CD4-positive, alpha-beta T cell treated with Interleukin-15 for 4 hours (primary cell): ENCODE results near the gene RRP1.

ENCODE experiments used
- DNase-seq: peaks from one replicate; pipeline ENCODE4 v3.0.0-alpha.2; 2020; ENCODE audit warnings: low spot score

The RRP1 gene

DNA sequence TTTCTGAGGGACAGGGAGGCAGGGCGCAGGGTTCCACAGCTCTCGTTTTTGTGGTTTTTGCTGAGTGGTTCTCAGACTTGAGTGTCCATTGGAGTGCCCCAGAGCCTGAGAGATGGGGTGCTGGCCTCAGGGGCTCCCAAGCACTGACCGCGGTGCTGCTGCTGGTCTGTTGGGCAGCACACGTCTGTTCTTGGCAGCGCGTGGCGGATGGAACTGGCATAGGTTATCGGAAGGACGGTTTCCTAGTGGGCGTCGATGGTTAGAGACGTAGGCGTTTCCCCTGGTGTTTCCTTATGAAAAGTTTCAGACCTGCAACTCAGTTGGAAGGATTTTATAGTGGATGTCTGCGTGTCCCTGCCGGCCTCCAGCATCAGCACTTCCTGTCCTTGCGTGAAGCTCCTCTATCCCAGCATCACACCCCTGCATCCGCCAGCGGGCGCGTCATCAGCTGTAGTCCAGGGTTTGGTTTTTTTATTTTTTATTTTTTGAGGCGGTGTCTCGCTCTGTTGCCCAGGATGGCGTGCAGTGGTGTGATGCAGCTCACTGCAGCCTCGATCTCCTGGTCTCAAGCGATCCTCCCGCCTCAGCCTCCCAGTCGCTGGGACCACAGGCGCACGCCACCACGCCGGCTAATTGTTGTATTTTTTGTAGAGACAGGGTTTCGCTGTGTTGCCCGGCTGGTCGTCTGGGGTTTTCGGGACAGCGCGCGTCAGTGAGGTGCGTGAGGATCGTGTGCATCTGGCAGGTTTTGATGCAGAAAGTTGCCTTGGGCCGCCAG lies 11.8 kb downstream of the RRP1 start:
- DNase-seq: no peak

DNA sequence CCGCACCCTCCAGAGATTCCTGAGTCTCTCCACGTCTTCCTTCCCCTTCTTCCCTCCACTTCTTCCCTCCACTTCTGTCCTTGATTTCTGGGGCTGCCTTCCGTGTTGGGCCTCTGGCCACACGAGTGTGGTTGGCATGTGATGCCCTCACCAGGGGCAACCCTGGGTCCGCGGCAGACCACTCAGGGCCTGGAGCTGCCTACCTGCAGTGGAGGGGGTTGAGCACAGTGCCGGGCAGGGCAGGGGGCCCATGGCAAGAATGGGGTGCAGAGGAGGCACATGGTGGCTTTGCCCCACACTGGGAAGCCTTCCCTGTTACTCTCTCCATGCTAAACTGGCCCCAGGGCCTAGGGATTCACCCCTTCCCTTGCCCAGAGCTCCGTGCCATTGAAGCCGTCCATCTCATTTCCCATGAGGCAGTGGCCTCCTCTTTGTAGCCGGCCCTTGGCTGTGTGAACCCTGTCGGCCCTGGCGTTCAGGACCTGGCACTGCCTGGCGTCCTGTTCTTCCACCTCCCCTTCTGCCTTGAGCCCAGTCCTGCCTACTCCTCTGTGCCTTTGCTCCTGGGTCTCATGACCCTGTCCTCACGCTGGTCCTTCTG lies 13.4 kb downstream of the RRP1 start:
- no peak for DNase-seq

DNA sequence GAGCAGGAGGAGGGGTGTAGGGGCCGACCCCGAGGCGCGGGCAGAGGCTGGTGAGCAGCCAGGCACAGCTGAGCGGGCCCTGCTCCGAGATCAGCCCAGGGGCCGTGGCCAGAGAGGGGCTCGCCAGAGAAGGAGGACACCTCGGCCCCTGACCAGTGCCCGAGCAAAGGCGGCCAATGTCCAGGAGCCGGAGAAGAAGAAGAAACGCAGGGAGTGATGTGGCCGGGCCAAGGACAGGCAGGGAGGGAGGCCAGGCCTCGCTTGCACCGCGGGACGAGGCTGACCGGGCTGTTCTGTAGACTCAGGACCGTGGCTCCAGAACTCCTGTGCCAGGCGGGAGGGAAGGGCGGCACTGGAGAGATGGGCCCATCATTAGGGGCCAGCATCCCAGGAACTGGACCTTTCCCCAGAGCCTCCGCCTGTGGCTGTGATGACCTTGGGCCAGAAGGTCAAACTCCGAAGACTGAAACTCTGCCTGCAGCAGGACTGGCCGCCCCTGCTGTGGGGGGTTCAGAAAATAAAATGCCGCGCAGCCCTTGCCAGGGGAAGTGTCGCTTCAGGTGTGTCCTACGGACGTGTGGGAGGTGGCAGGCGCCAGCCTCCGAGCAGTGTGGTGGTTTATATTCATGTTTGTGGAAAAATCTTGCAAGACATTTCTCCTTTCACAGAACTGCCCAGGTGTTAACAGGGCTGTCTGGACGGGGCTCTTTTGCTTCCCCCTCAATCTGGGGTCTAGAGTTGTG lies 14.4 kb downstream of the RRP1 start:
- no peak for DNase-seq

DNA sequence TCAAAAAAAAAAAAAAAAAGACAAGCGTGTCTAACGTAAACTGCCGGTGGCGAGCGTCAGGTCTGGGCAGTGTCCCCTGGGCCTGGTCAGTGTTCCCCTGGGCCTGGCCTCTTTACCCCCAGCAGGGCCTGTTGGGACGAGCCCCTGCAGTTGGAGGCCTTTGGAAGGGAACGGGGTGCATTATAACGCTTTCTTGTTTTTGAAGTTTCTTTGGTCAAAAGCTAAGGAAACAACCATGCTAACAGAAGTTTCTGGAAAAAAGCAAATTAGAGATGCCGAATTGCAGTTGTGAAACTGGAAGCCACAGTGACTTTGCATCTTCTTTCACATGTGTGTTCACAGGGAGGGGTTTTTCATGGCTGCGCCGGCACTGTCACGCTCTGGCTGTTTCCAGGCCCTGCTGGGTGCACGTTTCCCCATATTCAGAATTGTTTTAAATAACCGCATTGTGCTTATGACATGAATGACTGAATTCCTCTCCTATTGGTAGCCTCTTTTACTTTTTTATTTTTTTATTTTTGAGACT lies 16.0 kb downstream of the RRP1 start:
- no peak for DNase-seq

DNA sequence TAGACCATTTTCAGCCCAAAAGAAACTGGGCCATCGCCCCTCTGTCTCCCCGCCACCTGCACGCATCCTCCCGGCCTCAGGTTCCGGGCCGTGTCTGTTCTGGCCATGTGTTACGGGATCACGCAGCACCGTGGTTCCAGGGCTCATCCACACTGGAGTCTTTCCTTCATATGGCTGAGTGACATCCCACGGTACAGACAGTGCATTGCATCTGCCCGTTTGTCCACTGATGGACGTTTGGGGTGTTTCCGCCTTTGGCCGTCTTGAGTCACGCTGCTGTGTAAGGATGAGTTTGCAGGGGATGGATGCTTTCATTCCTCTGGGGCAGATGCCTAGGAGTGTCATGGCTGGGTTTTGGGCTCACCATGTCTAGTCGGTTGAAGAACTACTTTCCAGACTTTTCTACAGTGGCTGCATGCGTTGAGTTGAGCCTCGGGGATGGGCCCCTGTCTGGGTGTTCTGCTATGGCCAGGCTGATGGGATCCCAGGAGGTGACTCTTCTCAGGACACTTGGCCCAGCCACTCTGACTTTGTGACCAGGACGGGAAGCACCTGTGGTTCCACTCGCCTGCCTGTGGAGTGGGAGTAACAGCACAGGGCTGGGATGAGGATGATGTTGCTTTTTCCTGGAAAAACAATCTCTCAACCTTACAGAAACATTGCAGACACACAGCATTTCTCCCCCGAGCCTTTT lies 16.8 kb downstream of the RRP1 start:
- no peak for DNase-seq

DNA sequence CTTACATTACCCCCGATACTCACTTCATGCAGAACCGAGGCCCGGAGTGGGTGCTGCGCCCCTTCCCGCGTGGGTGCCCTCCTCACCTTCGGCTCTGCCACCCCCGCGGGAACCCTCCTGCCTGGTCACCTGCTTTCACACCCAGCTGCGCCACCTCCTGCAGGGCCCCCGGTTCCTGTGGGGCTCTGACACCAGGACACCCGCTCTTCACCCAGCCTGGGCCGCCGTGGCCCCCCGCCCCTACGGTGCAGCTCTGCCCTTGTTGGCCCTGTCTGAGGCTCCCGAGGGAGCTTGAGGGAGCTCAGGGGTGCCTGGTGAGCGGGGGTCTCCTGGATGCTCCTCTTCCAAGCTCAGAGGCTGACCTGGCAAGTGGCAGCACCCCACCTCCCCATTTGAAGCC lies 19.0 kb downstream of the RRP1 start:
- DNase-seq: no peak

DNA sequence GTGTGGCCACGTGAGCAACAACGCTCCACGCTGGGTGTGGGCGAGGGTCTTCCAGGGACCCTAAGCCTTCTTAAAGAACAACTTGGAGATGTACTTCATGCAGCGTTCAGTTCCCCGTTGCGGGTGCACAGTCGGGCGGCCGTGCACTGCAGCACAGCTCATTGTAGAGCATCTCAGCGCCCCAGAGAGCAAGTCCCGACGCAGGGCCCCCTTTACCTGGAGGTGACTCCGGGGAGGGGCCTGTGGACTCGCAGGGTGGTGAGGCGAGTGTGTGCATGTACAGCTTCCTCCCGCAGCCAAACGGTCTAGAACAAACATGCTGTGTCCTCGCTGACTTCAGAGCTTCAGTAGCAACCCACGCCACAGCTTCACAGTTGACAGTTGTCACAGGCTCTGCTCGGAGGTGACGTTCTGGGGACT lies 19.5 kb downstream of the RRP1 start:
- DNase-seq: no peak

DNA sequence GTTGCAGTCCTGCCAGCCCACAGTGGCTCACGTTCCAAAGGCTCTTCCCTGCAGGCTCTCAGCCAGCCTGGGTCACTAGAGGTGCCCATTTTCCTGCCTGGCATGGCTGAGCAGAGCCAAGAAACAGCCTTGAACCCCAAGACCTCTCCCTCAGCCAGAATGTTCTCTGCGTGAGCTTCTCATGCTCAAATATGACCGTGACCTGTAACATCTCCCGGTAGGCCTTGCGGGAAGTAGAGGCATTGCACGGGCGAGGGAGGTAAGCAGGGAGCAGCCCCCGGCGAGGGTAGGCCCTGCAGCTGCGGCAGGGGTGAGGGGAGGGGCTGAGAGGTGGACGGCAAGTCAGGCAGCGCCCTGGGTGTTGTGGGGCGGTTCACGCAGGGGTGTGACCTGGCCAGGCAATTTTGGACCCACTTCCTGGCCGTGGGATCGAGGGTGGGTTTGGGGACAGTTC lies 20.0 kb downstream of the RRP1 start:
- DNase-seq: no peak

DNA sequence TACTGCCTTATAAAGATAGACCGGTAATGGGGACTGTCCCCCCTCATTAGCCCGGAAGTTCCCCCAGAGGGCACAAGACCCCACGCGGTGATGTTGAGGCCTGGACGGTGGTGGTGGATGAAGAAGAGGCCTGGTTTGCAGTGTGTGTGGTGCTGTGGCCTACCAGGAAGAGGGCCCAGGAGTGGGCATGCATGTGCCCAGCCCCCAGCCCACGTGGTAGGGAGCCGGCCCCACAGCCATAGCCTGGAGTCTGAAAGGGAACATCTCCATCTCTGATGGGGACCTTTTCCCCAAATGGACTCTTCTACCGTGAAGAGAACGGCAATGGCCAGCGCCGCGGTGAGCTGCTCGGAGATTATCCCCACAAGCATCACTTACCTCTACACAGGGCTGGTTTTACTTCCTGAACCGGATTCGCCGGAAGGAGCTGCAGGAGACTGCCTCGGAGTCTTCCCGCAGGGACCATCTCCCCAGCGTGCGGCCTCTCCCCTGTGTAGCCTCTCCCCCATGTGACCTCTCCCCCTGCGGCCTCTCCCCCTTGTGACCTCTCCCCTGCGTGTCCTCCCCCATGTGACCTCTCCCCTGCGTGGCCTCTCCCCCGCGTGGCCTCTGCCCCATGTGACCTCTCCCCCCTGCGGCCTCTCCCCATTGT lies 20.6 kb downstream of the RRP1 start:
- no peak for DNase-seq

DNA sequence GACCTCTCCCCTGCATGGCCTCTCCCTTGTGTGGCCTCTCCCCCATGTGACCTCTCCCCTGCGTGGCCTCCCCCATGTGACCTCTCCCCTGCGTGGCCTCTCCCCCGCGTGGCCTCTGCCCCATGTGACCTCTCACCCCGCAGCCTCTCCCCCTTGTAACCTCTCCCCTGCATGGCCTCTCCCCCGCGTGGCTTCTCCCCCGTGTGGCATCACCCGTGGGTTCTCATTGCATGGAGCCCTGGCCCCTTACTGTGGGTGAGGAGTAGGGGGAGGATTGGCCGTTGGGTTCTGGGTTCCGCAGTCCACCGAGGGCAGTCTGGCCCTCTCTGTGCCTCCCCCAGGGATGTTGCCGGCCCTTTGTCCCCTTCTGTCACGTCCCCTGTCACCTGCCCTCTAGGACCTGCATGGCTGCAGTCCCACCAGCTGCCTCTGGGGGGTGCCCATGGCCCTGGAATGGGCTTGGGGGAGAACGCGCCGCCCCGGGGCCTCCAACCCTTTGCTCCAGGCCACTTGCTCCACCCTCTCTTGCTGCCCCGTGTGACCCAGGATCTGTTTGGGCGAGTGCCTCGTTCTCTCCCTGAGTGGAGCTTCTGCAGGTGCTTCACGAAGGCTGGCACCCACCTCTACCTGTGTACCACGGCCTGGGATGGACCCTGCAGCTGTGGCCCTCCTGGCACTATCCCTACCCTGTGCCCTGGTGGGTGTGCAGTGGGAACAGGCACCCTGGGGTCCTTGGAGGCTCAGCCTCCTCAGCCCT lies 21.3 kb downstream of the RRP1 start:
- DNase-seq: peak; percentile 88

DNA sequence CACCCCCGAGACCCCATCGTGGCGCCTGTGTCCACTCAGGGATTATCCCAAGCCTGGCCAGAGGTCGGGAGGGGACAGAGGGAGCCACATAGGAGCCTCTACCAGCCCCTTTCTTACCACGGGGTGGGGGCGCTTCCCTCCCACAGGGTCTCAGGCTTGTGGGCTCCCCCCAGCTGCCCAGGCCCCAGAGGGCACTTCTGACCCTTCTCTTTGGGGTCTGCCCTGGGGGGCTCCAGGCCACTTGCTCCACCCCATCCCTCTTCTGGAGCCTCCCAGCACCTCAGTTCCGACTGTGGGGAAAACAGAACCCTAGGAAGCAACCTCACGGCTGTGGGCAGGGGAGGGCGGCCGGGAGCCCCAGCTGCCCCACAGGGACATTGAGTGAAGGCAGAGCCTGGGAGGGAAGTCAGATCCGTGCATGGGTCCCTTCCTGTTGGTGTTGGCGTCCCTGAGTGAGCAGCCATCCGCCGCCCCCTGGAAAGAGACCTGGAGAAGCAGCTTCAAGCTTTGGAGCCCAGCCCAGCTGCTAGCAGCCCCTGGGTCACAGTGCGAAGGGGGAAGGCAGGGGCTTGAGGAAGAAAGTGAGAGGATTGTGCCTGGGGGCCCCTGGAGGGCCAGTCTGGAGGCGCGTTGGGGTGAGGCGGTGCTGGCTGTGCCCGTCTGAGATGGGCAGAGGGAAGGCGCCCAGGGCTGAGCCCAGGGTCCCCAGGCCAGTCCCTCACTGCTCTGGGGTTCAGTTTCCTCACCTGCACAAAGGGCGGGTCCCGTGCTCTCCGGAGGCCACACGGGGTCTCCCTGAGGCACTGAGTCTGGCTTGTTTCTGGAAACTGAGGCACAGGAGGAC lies 22.1 kb downstream of the RRP1 start:
- no peak for DNase-seq

DNA sequence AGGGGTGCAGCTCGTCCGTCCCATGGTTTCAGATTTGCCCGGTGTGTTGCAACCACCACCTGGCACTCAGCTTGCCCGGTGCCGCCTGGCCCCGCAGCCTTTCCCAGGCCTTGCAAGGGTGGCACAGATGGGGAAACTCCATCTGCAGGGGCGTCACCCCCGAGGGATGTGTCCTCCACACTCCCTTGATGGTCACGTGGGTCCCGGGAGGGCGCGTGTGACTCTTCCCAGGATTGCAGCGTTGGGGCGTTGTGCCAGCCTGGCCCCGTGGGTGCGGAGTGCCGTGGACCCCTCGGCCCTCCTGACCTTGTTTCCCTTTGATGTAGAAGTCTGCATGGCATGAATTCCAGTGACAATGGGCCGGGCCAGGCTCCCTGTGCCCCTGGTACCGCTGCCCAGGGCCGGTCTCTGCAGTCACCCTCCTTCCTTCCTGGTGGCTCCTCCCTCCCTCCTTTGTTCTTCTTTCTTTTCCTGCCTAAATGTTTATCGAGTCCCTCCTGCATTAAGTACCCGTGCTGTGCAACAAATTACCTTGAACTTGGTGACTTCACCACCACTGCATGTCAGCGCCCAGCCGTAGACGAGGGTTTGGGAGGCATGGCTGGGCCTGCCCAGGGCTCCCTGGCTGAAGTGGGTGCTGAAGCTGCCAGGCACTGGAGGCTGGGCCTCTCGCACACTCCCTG lies 22.9 kb downstream of the RRP1 start:
- DNase-seq: no peak

DNA sequence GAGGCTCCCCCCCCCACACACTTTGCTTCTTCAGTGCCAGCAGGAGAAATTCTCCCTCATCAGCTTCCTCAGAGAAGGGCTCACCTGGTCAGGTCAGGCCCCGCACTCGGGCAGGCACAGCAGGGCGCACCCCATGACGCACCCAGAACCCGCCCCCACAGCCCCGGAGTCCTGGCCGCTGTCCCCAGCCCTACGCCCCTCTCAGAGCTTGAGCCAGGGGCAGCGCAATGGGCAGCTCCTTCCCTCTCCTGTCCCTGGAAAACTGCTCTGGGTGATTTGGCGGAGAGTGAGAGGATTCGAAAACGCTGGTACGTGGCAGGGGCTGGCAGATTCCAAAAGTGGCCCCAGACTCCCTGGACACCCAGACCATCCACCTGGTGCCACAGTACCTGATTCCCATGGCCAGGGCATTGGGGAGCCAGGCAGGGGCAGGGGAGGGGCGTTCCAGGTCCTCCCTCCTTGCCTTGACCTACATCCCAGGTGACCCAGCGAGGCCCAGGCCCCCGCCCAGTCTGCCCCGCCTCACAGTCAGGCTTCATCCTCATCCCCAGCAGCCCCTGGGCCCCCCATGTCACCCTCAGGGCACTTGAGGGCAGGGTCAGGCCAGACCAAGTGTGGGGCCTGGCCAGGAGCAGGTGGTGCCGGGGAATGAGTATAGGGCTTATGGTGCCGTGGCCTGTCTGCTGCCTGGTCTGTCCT lies 23.7 kb downstream of the RRP1 start:
- no peak for DNase-seq

DNA sequence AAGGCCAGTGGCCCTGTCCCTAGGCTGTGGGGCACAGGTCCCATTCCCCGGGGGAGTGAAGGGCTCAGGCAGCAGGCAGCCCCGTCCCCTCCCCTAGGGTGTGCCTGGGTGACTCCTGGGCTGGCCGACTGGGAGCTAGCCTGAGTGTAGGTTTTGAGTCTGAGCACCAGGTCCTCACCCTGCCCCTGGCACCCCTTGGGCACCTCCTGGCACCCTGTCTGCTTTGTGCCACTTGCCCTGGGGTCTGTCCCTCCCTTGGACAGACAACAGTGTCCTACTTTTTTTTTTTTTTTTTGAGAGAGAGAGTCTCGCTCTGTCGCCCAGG lies 24.2 kb downstream of the RRP1 start:
- no peak for DNase-seq

DNA sequence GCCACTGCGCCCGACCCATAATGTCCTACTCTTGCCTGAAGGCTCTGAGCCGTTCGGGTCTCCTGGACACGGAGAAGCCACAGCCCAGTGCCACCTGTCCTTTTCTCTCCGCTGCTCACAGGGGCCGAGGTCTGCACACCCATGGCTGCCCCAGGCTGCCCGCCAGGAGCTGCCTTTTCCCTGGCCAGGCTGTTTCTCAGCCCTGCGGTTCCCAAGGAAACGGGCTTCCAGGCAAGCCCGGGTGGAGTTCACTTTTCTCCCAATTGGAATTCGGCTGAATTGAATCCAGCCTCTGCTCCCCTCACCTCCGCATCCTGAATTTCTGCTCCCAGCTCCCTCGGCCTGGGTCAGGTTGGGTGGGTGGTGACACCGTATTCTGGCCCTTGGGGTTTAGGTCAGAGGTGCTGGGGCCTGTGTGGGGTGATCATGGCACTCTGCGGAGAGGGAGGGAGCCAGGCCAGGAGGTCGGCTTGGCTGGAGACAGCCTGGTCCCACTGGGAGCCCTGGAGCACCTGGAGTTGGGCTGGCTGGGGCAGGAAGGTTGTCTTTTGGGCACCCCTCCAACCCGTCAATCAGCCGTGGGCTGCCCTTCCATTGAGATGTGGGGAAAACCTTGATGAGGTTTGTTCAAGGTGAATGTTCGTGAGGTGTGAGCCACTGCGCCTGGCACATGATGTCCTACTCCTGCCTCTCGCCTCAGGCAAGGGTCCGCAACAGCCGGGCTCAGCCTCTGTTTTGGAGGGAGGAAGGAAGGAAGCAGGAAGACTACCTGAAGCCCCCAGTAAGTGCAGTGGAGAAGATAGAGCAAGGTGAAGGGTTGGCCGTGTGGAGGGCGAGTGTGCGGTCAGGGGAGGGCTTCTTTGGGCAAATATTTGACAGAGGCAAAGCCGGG lies 25.1 kb downstream of the RRP1 start:
- DNase-seq: no peak

DNA sequence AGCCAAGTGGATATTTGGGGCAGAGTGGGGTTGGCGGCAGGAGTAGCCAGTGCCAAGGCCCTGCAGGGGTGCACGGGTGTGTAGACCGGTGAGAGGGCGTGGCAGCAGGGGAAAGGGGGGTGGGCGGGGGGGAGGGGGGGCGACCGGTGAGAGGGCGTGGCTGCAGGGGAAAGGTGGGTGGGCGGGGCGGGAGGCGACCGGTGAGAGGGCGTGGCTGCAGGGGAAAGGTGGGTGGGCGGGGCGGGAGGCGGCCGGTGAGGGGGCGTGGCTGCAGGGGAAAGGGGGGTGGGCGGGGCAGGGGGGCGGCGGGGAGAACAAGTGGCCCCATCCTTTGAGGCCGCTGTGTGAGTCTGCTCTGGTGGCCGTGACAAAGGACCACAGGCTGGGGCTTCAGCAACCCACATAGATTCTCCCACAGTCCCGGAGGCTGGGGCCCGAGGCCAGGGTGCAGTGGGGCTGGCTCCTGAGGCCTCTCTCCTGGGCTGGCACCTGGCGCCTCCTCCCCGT lies 25.8 kb downstream of the RRP1 start:
- no peak for DNase-seq

DNA sequence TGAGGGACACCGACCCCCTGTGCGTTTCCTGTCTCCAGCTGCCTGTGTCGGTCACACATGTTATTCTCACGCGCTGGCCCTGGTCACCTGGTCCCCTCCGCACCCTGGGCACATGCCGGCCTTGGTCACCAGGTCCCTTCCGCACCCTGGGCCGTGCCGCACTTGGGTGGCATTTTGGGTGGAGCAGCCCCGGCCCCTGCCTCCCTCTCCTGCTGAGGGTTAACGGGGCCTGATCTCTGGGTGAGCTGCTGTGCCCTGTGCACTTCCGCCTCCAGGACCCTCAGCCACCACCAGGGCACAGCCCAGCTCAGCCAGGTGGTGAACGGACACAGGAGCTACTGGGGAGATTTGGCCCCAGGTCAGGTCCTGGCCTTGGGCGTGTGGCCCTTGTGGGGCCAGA lies 26.6 kb downstream of the RRP1 start:
- DNase-seq: no peak

DNA sequence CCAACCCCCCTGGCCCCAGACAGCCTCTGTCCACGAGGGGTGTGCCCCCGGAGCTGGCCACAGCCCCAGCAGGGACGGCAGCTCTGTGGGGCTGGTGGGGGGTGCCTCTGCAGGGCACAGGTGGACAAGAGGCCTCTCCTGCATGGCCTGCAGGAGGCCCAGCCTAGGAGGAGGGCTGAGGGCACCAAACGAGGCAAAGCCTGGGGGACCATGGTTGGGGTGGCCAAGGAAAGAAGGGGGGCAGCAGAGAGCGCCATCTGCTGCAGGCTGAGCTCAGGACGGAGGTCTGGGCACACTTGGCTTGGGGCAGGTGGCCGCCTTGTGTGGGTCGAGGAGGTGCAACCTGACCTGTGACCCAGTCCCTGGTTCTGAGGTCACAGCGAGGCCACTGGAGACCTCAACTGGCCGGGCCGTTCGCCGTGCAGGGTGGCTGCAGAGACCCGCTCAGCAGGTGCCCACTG lies 27.3 kb downstream of the RRP1 start:
- DNase-seq: no peak
